ENCODE data around the gene PCGF3.
"Not testable (repeated sequence)": the region's sequence is repeated elsewhere in the genome, so short reads cannot be mapped to it uniquely, and the experiment has no call there.

PCGF3 gene

GRCh38 chr4:775485-775884, 69.9 kb downstream of the PCGF3 start:
- ATAC-seq = not testable (repeated sequence)

GRCh38 chr4:776743-777441, 71.3 kb downstream of the PCGF3 start:
- ATAC-seq = no peak

GRCh38 chr4:777520-778262, 72.1 kb downstream of the PCGF3 start:
- ATAC-seq = no peak
- TF ChIP-seq TOX (CRISPR knock-in tag; IDR thresholded peaks at IDR 0.05; ENCODE audit: borderline replicate concordance) (no peak), TCF4 (CRISPR knock-in tag; IDR thresholded peaks at IDR 0.05; ENCODE audit: borderline replicate concordance) (no peak), SNAI2 (CRISPR knock-in tag; IDR thresholded peaks at IDR 0.05) (no peak), TSHZ2 (CRISPR knock-in tag; IDR thresholded peaks at IDR 0.05) (no peak), CREB5 (CRISPR knock-in tag; IDR thresholded peaks at IDR 0.05; ENCODE audit: low read depth) (no peak), ZFP3 (CRISPR knock-in tag; IDR thresholded peaks at IDR 0.05) (no peak), BACH2 (CRISPR knock-in tag; IDR thresholded peaks at IDR 0.05; ENCODE audit: borderline replicate concordance) (no peak), ZFP30 (CRISPR knock-in tag; IDR thresholded peaks at IDR 0.05) (no peak), CSRNP3 (CRISPR knock-in tag; IDR thresholded peaks at IDR 0.05) (no peak), POU6F1 (CRISPR knock-in tag; IDR thresholded peaks at IDR 0.05; ENCODE audit: borderline replicate concordance, low read depth) (no peak), OSR1 (CRISPR knock-in tag; IDR thresholded peaks at IDR 0.05) (no peak), ESRRG (CRISPR knock-in tag; IDR thresholded peaks at IDR 0.05) (no peak), ZNF8 (CRISPR knock-in tag; IDR thresholded peaks at IDR 0.05) (no peak)

More at GRCh38 chr4:776743-777441, 71.3 kb downstream of the PCGF3 start:
- no peak for TF ChIP-seq ZFP30 (CRISPR knock-in tag; IDR thresholded peaks at IDR 0.05)
- peak; percentile 79 for TF ChIP-seq ZNF8 (CRISPR knock-in tag; IDR thresholded peaks at IDR 0.05)

GRCh38 chr4:779555-779954, 73.9 kb downstream of the PCGF3 start:
- ATAC-seq = no peak
- TF ChIP-seq GLIS3 (CRISPR knock-in tag; IDR thresholded peaks at IDR 0.05) = no peak
- TF ChIP-seq BACH2 (CRISPR knock-in tag; IDR thresholded peaks at IDR 0.05; ENCODE audit: borderline replicate concordance) = no peak
- TF ChIP-seq PPARA (CRISPR knock-in tag; IDR thresholded peaks at IDR 0.05; ENCODE audit: borderline replicate concordance) = no peak
- no peak for TF ChIP-seq ZNF565 (CRISPR knock-in tag; conservative IDR thresholded peaks at IDR 0.05; ENCODE audit: low read depth)

GRCh38 chr4:780255-780654, 74.6 kb downstream of the PCGF3 start:
- ATAC-seq = not testable (repeated sequence)

Data from SK-N-SH treated with all-trans-retinoic acid at 6 μM for 48 hours (cell line).